Activated T-cell treated with anti-CD3 and anti-CD28 coated beads, Interleukin-2, amount 50 U/mL, for 72 hours (primary cell): ENCODE measurements around the gene PTTG2. TPM values are rescaled to one million over a fixed set of nuclear protein-coding genes. Genes with fewer than 3 reads are reported as not detected.
A peak's percentile ranks its signal among the peaks of the same experiment; 100 is the strongest.

Experiments
- ATAC-seq, 2 donors: fragments of 150-1000 bp; cut with Tn5 transposase; replicated peaks in 1 of 2; 2 replicates each; pipeline ENCODE4 v1.10.0; 2021; ENCODE audit warnings: moderate library complexity in 2 of 2, mild to moderate bottlenecking in 1 of 2
- DNase-seq, 2 donors: peaks; one replicate each; pipeline ENCODE4 v3.0.0; 2021 to 2022; ENCODE audit warnings: mixed read lengths in 1 of 2
- H3K27ac Mint-ChIP-seq: one replicate; pipeline ENCODE4 v1.8.0; 2022; ENCODE audit warnings: mild to moderate bottlenecking, moderate library complexity, mixed read lengths
- H3K27me3 Mint-ChIP-seq: one replicate; pipeline ENCODE4 v1.8.0; 2022; ENCODE audit warnings: low read depth, mixed read lengths
- H3K36me3 Mint-ChIP-seq, 2 donors: one replicate each; pipeline ENCODE4 v1.8.0; 2022; ENCODE audit warnings: mixed read lengths in 2 of 2, mild to moderate bottlenecking in 1 of 2; ENCODE audit not compliant: insufficient read depth in 2 of 2
- H3K4me1 Mint-ChIP-seq: one replicate; pipeline ENCODE4 v1.8.0; 2022; ENCODE audit warnings: low read depth, mixed read lengths
- H3K4me3 Mint-ChIP-seq, 2 donors: one replicate each; pipeline ENCODE4 v1.8.0; 2022; ENCODE audit warnings: mild to moderate bottlenecking in 2 of 2, mixed read lengths in 2 of 2, moderate library complexity in 2 of 2
- H3K9me3 Mint-ChIP-seq, 2 donors: one replicate each; pipeline ENCODE4 v1.8.0; 2022; ENCODE audit warnings: mixed read lengths in 2 of 2
- total RNA-seq, 2 donors: library from RNA; stranded (reverse); gene quantifications; one replicate each; pipeline ENCODE4 v1.2.3, GENCODE V29; 2022

Gene PTTG2
- total RNA-seq, 2 donors from 2014 or later: not detected

DNA sequence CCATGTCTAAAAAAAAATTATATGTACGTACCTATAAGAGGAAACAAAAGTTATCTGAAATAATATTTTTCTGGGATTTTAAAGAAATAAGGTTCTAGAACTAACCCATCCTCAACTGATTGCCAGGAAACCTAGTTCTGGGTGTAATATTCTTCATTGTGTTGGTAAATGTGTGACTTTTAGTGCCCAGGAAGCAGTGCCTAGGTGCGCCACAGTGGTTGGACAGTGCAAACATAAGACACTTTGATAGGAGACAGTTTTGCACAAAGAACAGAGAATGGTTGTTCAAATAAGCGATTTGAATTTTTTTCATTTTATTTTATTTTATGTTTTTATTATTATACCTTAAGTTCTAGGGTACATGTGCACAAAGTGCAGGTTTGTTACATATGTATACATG is 22.0 kb upstream of the PTTG2 start:
- no peak for ATAC-seq
- no peak overlapping the region for H3K27ac Mint-ChIP-seq

DNA sequence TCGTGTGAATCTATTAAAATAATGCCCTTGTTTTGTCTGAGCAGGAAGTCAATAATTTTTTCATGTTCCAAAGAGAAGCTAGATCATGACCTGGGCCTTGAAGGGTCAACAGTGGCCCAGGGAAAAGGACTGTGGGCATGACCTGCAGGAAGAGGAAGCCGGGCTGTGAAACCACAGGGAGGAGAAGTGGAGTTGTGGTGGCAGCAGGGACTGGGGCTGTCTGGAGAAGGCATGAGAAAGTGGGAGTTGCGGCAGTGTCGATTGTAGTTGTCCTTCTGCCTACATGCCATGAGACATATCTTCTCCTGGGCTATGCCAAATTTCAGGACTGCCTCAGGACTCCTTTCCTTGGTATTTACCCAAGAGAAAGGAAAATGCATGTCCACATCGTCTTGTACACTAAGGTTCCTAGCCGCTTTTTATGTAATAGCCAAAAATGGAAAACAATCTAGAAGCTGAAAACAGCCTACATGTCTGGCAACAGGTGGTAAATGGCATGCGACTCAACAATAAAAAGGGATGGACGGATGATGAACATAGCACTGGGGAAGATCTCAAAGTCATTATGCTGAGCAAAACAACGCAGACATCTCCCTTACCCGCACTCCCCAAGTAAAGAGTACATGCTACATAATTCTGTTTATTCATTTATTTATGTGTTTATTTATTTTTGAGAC is 13.6 kb upstream of the PTTG2 start:
- Mint-ChIP-seq H3K36me3 (peaks cover 0 to 3% of the 10 kb centered on the region in 2 donors), H3K4me1 (peaks cover 6% of the 10 kb centered on the region), H3K4me3 (no peak overlapping the region), H3K27ac (no peak overlapping the region), H3K9me3 (no peaks in the 10 kb centered on the region), H3K27me3 (no peaks in the 10 kb centered on the region)
- ATAC-seq: no peak
- DNase-seq: no peak

More for the DNA sequence above, 22.0 kb upstream of the PTTG2 start:
- no peak overlapping the region for H3K4me3 Mint-ChIP-seq
- no peak for DNase-seq
- H3K4me1 Mint-ChIP-seq: no peaks in the 10 kb centered on the region
- H3K27me3 Mint-ChIP-seq: no peaks in the 10 kb centered on the region
- H3K9me3 Mint-ChIP-seq: peaks cover 0 to 3% of the 10 kb centered on the region in 2 donors
- peaks cover 6 to 9% of the 10 kb centered on the region in 2 donors for H3K36me3 Mint-ChIP-seq

DNA sequence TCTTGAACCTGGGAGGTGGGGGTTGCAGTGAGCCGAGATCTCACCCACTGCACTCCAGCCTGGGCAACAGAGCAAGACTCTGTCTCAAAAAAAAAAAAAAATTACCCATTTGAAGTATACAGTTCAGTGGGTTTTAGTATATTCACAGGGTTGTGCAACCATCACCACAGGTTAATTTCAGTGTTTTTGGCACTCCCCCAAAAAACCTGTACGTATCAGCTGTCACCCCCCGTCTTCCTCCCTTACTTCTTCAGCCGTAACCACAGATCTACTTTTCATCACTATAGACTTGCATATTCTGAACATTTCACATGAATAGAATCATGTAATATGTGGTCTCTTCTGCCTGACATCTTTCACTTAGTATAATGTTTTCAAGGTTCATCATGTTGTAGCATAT is 11.7 kb upstream of the PTTG2 start:
- ATAC-seq: peak; percentile 44 to 45
- H3K4me3 Mint-ChIP-seq: no peak overlapping the region
- no peaks in the 10 kb centered on the region for H3K27me3 Mint-ChIP-seq
- no peaks in the 10 kb centered on the region for H3K36me3 Mint-ChIP-seq
- no peaks in the 10 kb centered on the region for H3K9me3 Mint-ChIP-seq
- no peak overlapping the region for H3K27ac Mint-ChIP-seq
- DNase-seq: no peak
- H3K4me1 Mint-ChIP-seq: peaks cover 6% of the 10 kb centered on the region

DNA sequence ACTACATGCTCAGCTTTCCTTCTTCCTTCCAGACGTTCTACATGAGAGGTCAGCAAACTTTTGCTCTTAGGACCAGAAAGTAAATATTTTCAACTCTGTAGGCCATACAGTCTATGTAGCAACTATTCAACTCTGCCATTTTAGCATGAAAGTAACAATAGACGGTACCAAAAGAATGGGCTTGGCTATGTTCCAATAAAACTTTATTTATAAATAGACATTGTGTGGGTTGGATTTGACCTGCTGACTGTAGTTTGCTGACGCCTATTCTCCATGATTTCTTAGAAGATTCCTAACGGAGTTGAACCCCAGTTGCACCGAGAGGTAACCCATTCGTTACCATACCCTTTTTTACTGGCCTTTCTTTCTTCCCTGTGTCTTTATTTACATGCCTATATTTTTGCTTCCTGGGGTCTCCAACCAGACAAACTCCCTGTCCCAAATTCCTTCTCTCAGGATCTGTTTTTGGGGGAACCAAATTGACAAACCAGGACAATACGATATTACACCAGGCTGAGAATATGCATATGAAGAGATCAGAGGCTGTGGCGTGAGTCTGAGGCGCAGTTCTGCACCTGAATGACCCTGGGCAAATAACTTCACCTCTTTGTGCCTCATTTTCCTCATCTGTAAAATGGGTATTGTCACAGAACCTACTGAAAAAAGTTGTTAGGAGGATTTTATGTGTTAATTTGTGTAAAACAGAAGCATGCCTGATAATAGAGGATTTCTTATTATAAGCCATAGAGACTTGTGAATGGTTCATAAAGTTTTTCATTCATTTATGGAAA is 10.4 kb upstream of the PTTG2 start:
- no peak for ATAC-seq
- Mint-ChIP-seq H3K4me3 (no peak overlapping the region), H3K27ac (no peak overlapping the region), H3K4me1 (peaks cover 14% of the 10 kb centered on the region), H3K36me3 (no peaks in the 10 kb centered on the region), H3K27me3 (no peaks in the 10 kb centered on the region), H3K9me3 (no peaks in the 10 kb centered on the region)
- DNase-seq: no peak

DNA sequence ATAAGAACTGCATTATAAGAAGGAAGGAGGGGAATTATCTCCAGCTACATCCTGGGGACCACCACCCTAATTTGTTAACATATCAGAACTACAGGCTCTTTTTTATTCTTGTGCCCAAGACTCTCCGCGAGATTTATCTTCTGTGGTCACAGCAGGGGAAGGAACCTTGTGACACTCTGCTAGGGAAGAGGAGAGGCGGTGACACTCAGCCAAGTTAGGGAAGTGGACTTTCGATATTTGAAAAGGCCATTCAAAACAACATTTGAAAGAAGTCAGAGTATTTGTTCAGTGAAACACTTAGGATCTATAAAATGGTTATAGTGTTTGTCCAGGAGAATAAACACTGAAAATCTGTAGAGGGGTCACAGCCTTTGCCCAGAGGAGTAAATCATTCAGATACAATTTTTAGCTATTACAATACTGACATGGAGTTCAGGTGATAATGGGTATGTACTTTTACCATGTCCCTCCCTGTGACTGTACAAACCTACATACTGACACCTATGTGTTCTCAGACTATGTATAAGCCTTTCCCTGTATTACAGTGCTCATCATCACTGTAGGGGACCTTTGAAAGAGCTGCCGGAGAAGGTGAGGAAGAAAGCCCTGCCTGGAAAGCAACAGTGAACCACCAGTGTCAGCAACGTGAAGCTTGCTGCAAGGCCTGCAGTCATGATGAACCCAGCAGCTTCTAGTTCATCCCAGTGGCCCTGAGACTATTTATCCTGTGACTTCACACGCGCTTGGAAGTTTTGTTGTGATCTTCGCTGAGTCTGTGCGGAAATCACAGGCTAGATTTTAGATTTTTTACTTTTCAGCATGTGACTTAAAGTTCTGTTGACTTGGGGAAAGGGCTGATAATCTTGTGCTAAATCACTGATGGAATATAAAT is 8.5 kb upstream of the PTTG2 start:
- Mint-ChIP-seq H3K4me1 (peaks cover 20% of the 10 kb centered on the region), H3K36me3 (no peaks in the 10 kb centered on the region), H3K9me3 (no peaks in the 10 kb centered on the region), H3K4me3 (no peak overlapping the region), H3K27me3 (no peaks in the 10 kb centered on the region), H3K27ac (no peak overlapping the region)
- no peak for ATAC-seq
- DNase-seq: no peak

DNA sequence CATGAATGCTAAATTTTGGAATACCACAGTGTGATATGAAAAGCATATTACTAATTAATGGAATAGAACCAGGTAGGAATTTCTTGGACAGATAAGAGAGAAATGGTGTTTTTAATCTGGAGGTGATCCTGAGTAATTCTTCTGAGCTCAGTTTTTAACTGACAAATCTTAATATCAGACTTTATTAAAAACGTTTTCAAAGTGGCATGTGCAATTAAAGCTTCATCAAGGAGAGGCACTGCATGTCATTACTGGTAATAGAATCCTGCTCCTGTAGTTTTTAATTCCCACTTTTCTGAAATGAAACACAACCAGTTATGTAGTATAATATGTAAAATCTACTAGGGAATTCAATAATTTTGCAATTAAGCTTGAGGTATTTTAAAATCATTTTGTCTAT is 7.0 kb upstream of the PTTG2 start:
- Mint-ChIP-seq H3K4me3 (no peak overlapping the region), H3K27ac (no peak overlapping the region), H3K36me3 (no peaks in the 10 kb centered on the region), H3K27me3 (no peaks in the 10 kb centered on the region), H3K9me3 (no peaks in the 10 kb centered on the region), H3K4me1 (peaks cover 20% of the 10 kb centered on the region)
- DNase-seq (no peak), ATAC-seq (no peak)

DNA sequence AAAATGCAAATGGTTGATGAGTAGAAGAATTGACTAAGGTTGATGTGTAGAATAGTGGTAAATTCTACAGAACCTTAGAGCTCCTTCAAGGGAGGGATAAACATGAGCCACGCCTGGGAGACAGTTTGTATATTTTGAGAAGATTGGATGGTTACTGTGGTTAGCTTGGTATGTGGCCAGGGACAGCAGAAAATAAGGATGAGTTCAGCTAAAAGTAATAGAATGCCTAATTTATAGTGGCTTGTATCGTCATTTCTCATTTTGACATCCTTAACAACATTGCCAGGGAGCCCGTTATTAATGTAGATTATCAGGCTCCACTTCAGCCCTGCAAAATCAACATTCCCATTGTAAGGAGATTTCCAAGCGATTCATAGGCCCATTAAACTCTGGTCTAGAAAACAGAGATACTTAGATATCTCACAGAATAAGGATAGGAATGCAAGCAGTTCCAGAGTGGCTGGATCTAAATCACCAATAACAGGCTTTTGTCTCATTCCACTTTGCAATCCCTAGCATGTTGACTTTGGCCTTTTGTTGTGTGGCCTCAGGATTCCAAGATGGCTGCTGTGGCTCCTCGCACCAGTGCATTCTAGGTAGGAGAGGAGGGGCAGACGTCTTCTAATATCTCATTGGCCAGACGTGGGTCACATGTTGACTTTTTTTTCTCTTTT is 6.4 kb upstream of the PTTG2 start:
- Mint-ChIP-seq H3K4me1 (peaks cover 16% of the 10 kb centered on the region), H3K4me3 (no peak overlapping the region), H3K27me3 (no peaks in the 10 kb centered on the region), H3K36me3 (no peaks in the 10 kb centered on the region), H3K27ac (no peak overlapping the region), H3K9me3 (peaks cover 0 to 2% of the 10 kb centered on the region in 2 donors)
- no peak for DNase-seq
- ATAC-seq: no peak

DNA sequence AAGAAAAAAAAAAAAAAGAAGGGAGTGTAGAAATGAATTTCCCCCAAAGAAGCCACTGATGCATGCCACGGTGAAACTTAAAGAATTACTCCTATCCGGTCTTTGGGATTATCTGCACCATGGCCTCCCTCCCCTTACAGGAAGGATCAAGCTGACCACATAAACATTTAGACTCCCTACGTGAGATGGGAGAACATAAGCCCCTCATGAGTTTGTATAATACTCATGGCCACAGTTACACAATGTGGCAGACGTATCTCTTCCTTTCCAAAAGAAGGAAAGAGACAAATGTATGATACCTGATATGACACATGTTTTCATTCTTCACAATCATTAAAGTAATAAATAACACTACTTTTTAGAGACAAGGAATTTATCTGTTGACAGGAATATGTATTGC is 3.3 kb upstream of the PTTG2 start:
- peaks cover 0 to 2% of the 10 kb centered on the region in 2 donors for H3K9me3 Mint-ChIP-seq
- DNase-seq (no peak), ATAC-seq (no peak)
- no peaks in the 10 kb centered on the region for H3K36me3 Mint-ChIP-seq
- H3K27ac Mint-ChIP-seq: no peak overlapping the region
- no peak overlapping the region for H3K4me3 Mint-ChIP-seq
- no peaks in the 10 kb centered on the region for H3K27me3 Mint-ChIP-seq
- H3K4me1 Mint-ChIP-seq: peaks cover 13% of the 10 kb centered on the region

DNA sequence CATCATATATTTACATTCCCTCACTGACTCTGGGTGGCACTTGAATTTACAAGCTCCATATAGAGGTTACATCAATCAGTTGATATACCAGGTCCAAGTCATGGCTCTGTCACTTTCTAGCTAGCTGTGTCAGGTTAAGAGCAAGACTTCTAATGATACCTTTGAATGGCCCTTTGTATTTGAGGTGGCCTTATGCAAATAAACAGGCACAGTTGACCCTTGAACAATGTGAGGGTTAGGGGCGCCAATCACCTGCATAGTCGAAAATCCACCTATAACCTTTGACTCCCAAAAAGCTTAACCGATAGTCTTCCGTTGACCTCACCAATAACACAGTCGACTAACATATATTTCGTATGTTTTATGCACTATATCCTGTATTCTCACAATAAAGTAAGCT is 1.3 kb upstream of the PTTG2 start:
- Mint-ChIP-seq H3K4me1 (peaks cover 13% of the 10 kb centered on the region), H3K9me3 (peaks cover 0 to 2% of the 10 kb centered on the region in 2 donors), H3K27ac (no peak overlapping the region), H3K27me3 (no peaks in the 10 kb centered on the region), H3K4me3 (no peak overlapping the region), H3K36me3 (no peaks in the 10 kb centered on the region)
- ATAC-seq (no peak), DNase-seq (no peak)

DNA sequence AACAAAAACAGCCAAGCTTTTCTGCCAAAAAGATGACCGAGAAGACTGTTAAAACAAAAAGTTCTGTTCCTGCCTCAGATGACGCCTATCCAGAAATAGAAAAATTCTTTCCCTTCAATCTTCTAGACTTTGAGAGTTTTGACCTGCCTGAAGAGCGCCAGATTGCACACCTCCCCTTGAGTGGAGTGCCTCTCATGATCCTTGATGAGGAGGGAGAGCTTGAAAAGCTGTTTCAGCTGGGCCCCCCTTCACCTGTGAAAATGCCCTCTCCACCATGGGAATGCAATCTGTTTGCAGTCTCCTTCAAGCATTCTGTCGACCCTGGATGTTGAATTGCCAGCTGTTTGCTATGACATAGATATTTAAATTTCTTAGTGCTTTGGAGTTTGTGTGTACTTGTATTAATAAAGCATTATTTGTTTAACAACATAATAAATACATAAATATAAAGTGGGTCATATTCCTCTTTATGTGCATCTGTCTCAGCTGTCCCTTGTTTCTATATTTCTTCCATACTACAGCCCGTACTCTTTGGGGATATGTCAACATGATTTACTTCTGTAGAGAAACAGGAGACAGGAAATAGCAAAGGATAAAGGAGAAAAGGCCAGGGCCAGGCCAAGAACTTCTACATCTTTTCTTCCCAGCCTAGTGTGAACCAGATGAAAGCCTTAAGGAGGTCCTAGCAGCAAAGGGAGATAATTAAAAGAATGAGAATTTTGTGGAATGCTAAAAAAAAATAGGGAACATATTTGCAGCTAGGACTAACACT is 667 bp downstream of the PTTG2 start:
- ATAC-seq: no peak
- peaks cover 0 to 2% of the 10 kb centered on the region in 2 donors for H3K9me3 Mint-ChIP-seq
- H3K27me3 Mint-ChIP-seq: no peaks in the 10 kb centered on the region
- H3K4me3 Mint-ChIP-seq: no peak overlapping the region
- H3K36me3 Mint-ChIP-seq: no peaks in the 10 kb centered on the region
- H3K27ac Mint-ChIP-seq: no peak overlapping the region
- H3K4me1 Mint-ChIP-seq: peaks cover 1% of the 10 kb centered on the region
- no peak for DNase-seq

DNA sequence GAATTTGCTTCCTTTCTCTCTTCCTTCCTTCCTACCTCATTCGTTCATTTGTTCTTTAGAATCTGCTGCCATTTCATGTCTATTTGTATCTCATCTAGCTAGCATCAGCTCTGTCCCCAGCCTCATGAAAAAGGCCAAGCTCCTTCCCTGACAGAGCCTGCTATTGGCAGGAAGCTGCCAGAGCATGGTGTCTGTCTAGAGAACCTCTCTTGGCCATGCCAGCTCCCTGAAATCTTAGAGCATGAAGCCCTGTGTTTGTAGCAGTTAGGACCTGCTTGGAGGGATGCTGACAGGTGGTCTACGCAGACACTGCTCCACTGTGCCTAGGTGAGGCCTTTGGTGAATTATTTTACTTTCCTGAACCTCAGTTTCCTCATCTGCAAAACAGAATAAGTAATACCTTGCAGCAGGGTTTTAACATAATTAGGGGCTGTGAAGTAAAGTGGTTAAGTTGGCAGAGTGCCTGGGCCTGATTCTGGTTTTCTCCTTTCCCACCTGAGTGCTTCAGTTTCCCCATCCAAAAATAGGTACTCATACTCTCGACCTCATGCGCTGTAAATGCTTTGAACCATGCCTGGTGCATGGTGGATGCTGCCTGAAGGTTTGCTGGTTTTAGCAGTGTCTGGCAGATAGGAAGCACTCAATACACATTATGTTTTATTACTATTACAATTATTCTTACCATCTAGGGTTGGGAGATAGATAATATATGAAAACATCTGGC is 4.7 kb downstream of the PTTG2 start:
- Mint-ChIP-seq H3K27me3 (no peaks in the 10 kb centered on the region), H3K9me3 (no peaks in the 10 kb centered on the region), H3K36me3 (no peaks in the 10 kb centered on the region), H3K4me1 (peaks cover 5% of the 10 kb centered on the region), H3K27ac (no peak overlapping the region), H3K4me3 (no peak overlapping the region)
- DNase-seq: no peak
- ATAC-seq: no peak

DNA sequence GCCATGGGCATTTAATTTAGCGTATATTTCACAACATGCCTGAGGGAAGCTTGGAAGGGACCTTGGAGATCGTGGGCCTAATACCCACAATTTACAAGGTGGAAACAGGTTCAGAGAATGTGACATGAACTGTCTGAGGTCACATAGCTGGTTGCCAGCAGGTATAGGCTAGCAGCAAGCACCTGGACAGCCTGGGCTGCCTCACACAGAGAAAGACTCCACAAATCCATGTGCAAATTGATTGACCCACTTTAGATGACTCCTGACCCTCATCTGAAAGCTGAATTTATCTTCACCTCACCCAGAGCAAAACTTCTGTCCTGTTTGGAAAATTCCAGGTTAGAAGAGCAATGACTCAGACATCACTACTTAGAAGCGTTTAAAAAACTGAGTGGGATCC is 5.8 kb downstream of the PTTG2 start:
- H3K9me3 Mint-ChIP-seq: peaks cover 0 to under 1% of the 10 kb centered on the region in 2 donors
- no peaks in the 10 kb centered on the region for H3K36me3 Mint-ChIP-seq
- H3K4me3 Mint-ChIP-seq: no peak overlapping the region
- ATAC-seq: no peak
- DNase-seq: no peak
- H3K27ac Mint-ChIP-seq: no peak overlapping the region
- peaks cover 9% of the 10 kb centered on the region for H3K4me1 Mint-ChIP-seq
- H3K27me3 Mint-ChIP-seq: no peaks in the 10 kb centered on the region
